MV-4-11 (cell line): ENCODE results near the gene DYNC2H1.
"Not testable (repeated sequence)": the region's sequence is repeated elsewhere in the genome, so short reads cannot be mapped to it uniquely, and the experiment has no call there.

Experiments used
- DNase-seq: peaks from one replicate; lab custom pipeline; 2025; lab: John Stamatoyannopoulos, UW

The DYNC2H1 gene

GRCh38 chr11:103370076-103370475 lies 260.9 kb downstream of the DYNC2H1 start:
- DNase-seq: peak; percentile 52

GRCh38 chr11:103372906-103373305 lies 263.7 kb downstream of the DYNC2H1 start:
- DNase-seq: no peak

DNA sequence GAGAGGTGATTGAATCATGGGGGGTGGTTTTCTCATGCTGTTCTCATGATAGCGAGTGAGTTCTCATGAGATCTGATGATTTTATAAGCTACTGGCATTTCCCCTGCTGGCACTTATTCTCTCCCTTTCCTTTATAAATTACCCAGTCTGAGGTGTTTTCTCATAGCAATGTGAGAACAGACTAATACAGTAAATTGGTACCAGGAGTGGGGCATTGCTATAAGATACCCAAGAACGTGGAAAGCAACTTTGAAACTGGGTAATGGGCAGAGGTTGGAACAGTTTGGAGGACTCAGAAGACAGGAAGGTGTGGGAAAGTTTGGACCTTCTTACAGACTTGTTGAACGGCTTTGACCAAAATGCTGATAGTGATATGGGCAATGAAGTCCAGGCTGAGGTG lies 265.0 kb downstream of the DYNC2H1 start:
- DNase-seq: not testable (repeated sequence)

- no peak for DNase-seq
Measured at GRCh38 chr11:103378931-103379330, 269.7 kb downstream of the DYNC2H1 start.

DNA sequence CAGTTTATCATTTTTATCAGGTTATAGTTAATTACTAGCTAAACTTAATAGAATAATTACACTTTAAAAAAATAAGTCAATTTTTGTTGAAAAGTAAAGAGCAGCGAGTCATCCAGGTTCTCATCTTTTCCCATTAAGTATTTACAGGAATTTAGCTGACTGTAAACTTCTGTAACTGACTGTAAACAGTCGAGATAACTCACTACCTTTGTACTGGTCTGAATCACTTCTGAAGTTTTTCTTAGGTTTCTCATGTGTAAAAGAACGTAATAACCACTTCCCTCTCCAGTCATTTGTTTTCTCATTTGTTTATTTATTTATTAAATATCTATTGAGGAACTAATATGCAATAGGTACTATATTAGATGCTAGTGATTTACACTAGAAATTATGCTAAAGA lies 270.8 kb downstream of the DYNC2H1 start:
- no peak for DNase-seq

- no peak for DNase-seq
Measured at GRCh38 chr11:103384652-103385051, 275.4 kb downstream of the DYNC2H1 start.

GRCh38 chr11:103395612-103396011 lies 286.4 kb downstream of the DYNC2H1 start:
- no peak for DNase-seq

DNA sequence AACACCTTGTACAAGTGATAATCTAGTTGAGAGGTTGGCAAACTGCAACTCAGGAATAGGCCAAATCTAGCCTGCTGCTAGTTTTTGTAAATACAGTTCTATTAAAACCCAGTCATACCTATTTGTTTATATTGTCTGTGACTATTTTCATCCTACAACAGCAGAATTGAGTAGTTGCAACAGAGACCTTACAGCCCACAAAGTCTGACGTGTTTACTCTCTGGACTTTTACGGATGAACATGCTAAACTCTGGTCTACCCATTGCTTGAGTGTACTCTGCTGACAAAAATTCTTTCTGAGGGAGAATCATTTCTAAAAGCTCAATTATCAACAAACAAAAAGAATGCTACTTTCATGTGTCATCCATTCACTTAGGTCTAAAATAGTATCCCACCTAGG lies 287.0 kb downstream of the DYNC2H1 start:
- no peak for DNase-seq

- DNase-seq: no peak
Measured at GRCh38 chr11:103397369-103397768, 288.1 kb downstream of the DYNC2H1 start.

DNA sequence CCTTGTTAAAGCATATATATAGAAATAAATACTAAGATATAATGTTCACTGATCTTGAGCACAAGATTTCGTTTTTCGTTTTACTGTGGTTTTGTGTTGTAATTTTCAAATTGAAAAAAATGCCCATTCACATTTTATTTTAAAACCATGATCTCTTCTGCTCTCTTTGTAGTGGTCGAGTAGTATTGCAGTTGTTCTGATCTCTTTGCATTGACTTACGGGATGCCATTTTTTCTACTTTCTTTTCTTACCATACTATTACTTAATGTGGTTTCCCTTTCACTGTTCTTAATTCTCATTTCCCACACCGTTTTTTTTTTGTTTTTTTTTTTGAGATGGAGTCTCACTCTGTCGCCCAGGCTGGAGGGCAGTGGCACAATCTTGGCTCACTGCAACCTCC lies 289.6 kb downstream of the DYNC2H1 start:
- no peak for DNase-seq

DNA sequence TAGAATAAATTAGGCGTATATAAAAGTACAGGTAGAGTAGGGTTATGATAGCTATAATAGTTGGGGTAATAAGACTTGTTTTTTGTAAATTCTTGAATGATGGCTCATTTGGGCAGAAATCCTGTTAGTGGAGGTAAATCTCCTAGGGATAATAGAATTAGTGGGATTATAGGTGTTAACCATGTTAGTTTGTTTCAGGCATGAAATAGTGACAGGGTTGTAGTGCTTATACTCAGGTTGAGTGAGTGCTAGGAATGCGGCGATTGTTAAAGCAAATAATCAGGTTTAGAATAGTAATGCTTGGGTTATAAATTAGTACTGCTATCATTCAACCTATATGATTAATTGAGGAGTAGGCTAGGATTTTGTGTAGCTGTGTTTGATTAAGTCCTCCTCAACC lies 297.1 kb downstream of the DYNC2H1 start:
- no peak for DNase-seq

GRCh38 chr11:103407641-103408040 lies 298.4 kb downstream of the DYNC2H1 start:
- DNase-seq: no peak

DNA sequence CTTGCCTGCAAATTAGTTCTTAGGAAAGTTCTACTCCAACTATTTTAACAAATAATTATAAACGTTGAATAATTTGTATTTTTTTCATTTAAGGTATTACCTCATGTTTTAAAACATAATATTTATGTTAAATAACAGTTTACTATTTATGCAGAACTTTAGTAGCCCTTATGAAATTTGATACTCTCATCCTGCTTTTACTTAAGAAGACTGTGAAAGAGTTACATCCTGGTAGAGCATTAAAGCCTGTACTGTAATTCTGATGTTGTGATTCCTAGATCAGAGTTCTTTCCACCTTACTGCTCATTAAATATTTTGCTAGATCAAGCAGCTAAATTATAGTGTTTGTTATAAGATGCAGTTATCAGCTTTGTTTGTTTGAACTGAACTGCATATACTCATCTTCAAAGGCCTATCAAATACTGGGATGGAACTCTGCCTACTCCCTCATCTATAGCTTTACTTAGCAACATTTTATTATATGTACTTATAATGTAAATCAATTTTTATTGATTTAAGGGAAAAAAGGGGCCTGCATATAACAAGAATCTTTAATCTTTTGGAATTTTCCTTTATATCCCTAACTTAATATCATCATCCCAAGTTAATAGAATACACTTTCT lies 304.2 kb downstream of the DYNC2H1 start:
- DNase-seq: no peak

DNA sequence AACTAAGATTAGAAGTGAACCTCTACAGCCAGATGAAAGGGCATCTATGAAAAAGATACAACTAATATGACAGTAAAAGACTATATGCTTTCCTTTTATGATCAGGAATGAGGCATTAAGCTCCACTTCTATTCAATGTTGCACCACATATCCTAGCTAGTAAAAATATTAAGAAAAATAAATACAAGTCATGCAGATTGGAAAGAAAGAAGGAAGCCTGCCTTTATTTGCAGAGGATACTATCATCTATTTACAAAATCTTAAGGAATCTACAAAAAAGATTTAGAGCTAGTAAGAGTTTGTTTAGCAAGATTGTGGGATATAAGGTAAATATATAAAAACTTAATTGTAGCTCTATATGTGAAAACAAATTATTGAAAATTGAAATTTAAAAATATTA lies 308.8 kb downstream of the DYNC2H1 start:
- DNase-seq: no peak

DNA sequence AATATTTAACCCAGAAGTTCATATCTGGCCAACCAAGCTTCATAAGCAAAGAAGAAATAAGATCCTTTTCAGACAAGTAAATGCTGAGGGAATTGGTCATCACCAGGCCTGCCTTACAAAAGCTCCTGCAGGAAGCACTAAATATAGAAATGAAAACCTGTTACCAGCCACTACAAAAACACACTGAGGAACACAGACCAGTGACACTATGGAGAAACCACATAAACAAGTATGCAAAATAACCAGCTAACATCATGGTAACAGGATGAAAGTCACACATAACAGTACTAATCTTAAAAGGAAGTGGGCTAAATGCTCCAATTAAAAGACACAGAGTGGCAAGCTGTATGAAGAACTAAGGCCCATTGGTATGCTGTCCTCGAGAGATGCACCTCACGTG lies 311.4 kb downstream of the DYNC2H1 start:
- DNase-seq: no peak

DNA sequence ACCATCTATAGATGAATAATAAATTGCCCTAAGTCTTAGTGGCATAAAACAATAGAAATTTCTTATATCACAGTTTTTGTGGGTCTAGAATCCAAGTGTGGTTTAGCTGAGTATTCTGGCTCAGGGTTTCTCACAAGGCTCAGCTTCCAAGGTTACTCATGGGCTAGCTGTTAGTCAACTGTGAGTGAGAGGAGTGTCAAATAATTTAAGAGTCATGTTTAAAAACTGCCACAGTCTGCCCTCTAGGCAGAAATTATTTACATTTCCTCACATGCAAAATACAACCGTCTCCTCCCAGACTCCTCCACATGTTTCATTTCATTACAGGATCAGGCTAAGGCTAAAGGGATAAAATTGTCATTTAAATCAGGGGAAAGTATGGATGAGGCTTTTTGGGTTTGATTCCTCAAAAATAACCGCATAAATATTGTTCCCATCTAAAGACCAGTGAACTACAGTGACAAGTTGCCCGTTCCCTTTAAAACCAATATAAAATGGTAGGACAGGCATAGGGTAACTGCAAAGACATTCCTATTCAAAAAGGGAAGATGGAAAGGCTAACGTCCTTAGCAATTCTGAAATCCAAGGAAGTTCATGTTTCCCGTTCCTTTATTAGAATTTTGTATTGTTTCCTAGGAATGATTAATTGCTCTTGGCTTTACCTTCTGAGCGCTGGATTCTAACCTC lies 324.3 kb downstream of the DYNC2H1 start:
- DNase-seq: no peak

- no peak for DNase-seq
Measured at GRCh38 chr11:103434073-103434411, 324.8 kb downstream of the DYNC2H1 start.

DNA sequence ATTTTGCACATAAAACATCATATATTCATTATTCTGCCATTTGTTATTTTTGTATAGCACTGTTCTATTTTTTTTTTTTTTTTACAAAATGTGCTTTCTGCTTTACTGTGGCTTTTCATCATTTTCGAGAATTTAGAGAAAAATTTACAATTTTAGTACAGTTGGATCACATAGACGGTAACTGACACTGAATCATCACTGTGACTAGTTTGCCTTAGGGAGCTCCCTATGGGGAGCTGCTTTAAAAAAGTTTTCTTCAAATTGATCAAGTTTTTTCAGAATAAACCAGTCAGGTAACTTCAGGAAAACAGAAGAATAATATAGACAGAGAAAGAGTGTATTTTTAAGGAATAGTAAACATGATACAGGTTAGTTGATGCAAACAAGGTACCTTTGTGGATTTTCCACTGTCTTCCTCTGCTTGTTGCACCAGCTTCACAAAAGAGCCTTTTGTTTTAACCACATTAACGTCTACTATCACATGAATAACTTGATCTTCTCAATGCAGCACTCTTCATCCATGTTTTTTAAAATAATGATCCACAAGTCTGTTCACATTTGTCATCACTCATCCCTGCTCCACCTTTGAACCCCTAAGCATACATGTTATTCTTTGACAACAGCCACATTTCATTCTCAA lies 327.0 kb downstream of the DYNC2H1 start:
- no peak for DNase-seq

GRCh38 chr11:103441021-103441420 lies 331.8 kb downstream of the DYNC2H1 start:
- no peak for DNase-seq

DNA sequence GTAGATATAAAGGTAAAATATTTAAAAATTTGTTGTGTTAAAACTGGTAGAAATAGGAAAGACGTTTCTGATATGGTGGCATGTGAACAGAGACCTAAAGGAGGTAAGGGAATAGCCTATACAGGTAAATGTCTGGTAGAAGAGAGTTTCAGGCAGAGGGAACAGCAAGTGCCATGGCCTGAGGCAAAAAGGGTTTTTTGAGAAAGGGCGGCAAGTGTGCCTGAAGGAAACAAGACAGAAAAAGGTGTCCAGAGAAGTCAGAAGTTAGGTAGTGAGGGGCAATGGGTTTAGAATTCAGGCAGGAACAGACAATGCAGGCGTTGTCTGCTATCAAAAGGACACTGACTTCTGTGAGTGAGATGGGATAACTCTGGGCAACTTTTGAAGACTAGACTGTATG lies 339.7 kb downstream of the DYNC2H1 start:
- DNase-seq: no peak

DNA sequence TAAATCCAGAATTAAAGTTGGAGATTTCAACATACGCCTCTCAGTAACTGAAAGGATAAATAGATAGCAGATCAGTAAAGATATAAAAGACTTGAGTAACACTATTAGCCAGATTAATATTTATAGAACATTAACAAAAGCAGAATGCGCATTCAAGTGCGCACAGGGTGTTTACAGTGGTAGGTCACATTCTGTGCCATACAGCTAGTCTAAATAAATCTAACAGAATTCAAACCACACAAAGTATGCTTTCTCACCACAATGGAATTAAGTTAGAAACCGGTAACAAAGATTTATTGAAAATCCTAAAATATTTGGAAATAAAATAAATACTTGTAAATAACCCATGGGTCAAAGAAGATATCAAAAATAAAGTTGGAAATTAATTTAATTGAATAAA lies 341.0 kb downstream of the DYNC2H1 start:
- DNase-seq: no peak

DNA sequence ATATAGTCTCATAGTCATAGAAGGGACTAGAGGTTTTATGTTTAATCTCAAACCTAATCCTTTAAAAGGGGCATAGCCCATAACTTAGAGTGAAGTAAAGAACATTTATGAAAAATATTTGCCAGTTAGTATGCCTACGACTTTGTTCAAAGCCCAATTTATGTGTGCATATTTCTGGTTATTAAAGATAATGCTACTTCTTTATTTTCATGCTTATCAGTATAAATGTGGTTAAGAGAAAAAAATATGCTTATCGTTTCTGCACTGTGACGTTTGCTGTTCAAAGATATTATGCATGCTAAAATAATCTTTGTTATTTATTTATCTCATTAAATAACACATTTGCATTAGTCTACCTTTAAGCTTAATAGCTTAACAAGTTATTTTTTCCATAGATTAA lies 343.9 kb downstream of the DYNC2H1 start:
- no peak for DNase-seq

GRCh38 chr11:103453915-103454709 lies 344.9 kb downstream of the DYNC2H1 start:
- DNase-seq: no peak
